HepG2 (cell line): ENCODE results near the gene LACTBL1.

Experiments used
- BRF2 ChIP-seq: sonication (generic); formaldehyde crosslinking; IDR thresholded peaks from 2 replicates; pipeline ENCODE4 v1.8.1; 2022; ENCODE audit warnings: mild to moderate bottlenecking, missing genetic modification reagents
- EZH2 ChIP-seq: conservative IDR thresholded peaks from 2 replicates; pipeline ENCODE4 v1.6.1; 2012; ENCODE audit warnings: mild to moderate bottlenecking, low read depth, low read length, moderate library complexity
- HDAC2 ChIP-seq: sonication (generic); formaldehyde crosslinking; IDR thresholded peaks from 2 replicates; pipeline ENCODE4 v1.4.0; 2020; ENCODE audit warnings: missing genetic modification reagents
- KDM5B ChIP-seq: sonication (generic); formaldehyde crosslinking; IDR thresholded peaks from 2 replicates; pipeline ENCODE4 v1.4.0; 2020; ENCODE audit warnings: missing genetic modification reagents, mild to moderate bottlenecking, borderline replicate concordance
- MAZ ChIP-seq, 2 experiments: sonication (generic) in 1 of 2; formaldehyde crosslinking in 1 of 2; IDR thresholded peaks; 2 replicates each; pipeline versions ENCODE4 v1.5.0 to v1.6.1; 2012 to 2020; ENCODE audit warnings: low read depth in 2 of 2, mild to moderate bottlenecking in 2 of 2, borderline replicate concordance in 1 of 2, improper control_type of control experiment in 1 of 2, low read length in 1 of 2, missing genetic modification reagents in 1 of 2, moderate library complexity in 1 of 2
- POLR2AphosphoS5 ChIP-seq: IDR thresholded peaks from 2 replicates; pipeline ENCODE4 v1.6.1; 2012; ENCODE audit warnings: low read depth, low read length
- RAD21 ChIP-seq: fragments of 450-650 bp; formaldehyde crosslinking; IDR thresholded peaks from 2 replicates; pipeline ENCODE4 v1.5.0; 2020; ENCODE audit warnings: mild to moderate bottlenecking
- RFX5 ChIP-seq: IDR thresholded peaks from 2 replicates; pipeline ENCODE4 v1.6.1; 2011; ENCODE audit warnings: low read depth, low read length, improper control_type of control experiment
- SMAD3 ChIP-seq: sonication (generic); formaldehyde crosslinking; IDR thresholded peaks from 2 replicates; pipeline ENCODE4 v1.4.0; 2020; ENCODE audit warnings: missing genetic modification reagents
- SP140L ChIP-seq: sonication (generic); formaldehyde crosslinking; IDR thresholded peaks from 2 replicates; pipeline ENCODE4 v1.4.0; 2020; ENCODE audit warnings: missing genetic modification reagents, borderline replicate concordance
- TAF15 ChIP-seq: fragments of 200-400 bp; formaldehyde crosslinking; IDR thresholded peaks from one replicate; pipeline ENCODE4 v1.6.1; 2018; ENCODE audit warnings: mild to moderate bottlenecking, low read depth, low read length; ENCODE audit not compliant: poor library complexity, severe bottlenecking
- TF ChIP-seq, protein P1 (sequence below), 2 experiments: sonication (generic) in 1 of 2; formaldehyde crosslinking in 1 of 2; IDR thresholded peaks; 2 replicates each; pipeline versions ENCODE4 v1.5.1 to v1.6.1; 2011 to 2020; ENCODE audit warnings: borderline replicate concordance in 1 of 2, low read depth in 1 of 2, low read length in 1 of 2, mild to moderate bottlenecking in 1 of 2, missing genetic modification reagents in 1 of 2, moderate library complexity in 1 of 2

GRCh38 chr1:22912311-22912710 lies 60.4 kb downstream of the LACTBL1 start:
- TF ChIP-seq KDM5B (CRISPR knock-in tag) (no peak), EZH2 (no peak), HDAC2 (CRISPR knock-in tag) (no peak), TAF15 (no peak), MAZ (IDR thresholded peaks at IDR 0.05; ENCODE audit: borderline replicate concordance, low read depth, low read length) (no peak), MAZ (CRISPR knock-in tag; IDR thresholded peaks at IDR 0.05; ENCODE audit: low read depth) (no peak), SMAD3 (CRISPR knock-in tag) (no peak), RFX5 (no peak), POLR2AphosphoS5 (no peak), BRF2 (CRISPR knock-in tag) (no peak), SP140L (CRISPR knock-in tag) (no peak), RAD21 (no peak)
- TF ChIP-seq, protein P1, sequence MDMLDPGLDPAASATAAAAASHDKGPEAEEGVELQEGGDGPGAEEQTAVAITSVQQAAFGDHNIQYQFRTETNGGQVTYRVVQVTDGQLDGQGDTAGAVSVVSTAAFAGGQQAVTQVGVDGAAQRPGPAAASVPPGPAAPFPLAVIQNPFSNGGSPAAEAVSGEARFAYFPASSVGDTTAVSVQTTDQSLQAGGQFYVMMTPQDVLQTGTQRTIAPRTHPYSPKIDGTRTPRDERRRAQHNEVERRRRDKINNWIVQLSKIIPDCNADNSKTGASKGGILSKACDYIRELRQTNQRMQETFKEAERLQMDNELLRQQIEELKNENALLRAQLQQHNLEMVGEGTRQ (IDR thresholded peaks at IDR 0.05; ENCODE audit: low read depth, low read length): no peak
- TF ChIP-seq, protein P1 (CRISPR knock-in tag; IDR thresholded peaks at IDR 0.05; ENCODE audit: borderline replicate concordance): no peak
